Activated B cell treated with CpG ODN at 0.5 μM for 24 hours (primary cell): ENCODE results near the gene KCTD11. TPM values are rescaled to one million over a fixed set of nuclear protein-coding genes. Genes with fewer than 3 reads are reported as not detected.
"Not testable (repeated sequence)": the region's sequence is repeated elsewhere in the genome, so short reads cannot be mapped to it uniquely, and the experiment has no call there.

Source experiments
- ATAC-seq: fragments of 200-7000 bp; cut with Tn5 transposase; one replicate; pipeline ENCODE4 v1.10.0; 2021; ENCODE audit warnings: low read depth, mild to moderate bottlenecking, moderate library complexity
- CTCF ChIA-PET: fragments of 350-600 bp; sonication (Branson Sonifier 250); formaldehyde crosslinking; loops from one replicate; lab custom pipeline; 2021; ENCODE audit warnings: antibody characterized with exemption; lab: Charles Lee
- POLR2A ChIA-PET: fragments of 350-600 bp; sonication (Branson Sonifier 250); formaldehyde crosslinking; loops from one replicate; lab custom pipeline; 2021; ENCODE audit warnings: antibody characterized with exemption; lab: Charles Lee
- DNase-seq: peaks from one replicate; pipeline ENCODE4 v3.0.0; 2022
- H3K27ac Mint-ChIP-seq: one replicate; pipeline ENCODE4 v1.8.0; 2020; ENCODE audit warnings: mixed read lengths
- H3K27me3 Mint-ChIP-seq: one replicate; pipeline ENCODE4 v1.8.0; 2021; ENCODE audit warnings: mixed read lengths
- H3K36me3 Mint-ChIP-seq: one replicate; pipeline ENCODE4 v1.8.0; 2021; ENCODE audit warnings: low read depth, mixed read lengths
- H3K4me1 Mint-ChIP-seq: one replicate; pipeline ENCODE4 v1.8.0; 2021; ENCODE audit warnings: mixed read lengths
- H3K4me3 Mint-ChIP-seq: one replicate; pipeline ENCODE4 v1.8.0; 2020; ENCODE audit warnings: mild to moderate bottlenecking, mixed read lengths
- H3K9me3 Mint-ChIP-seq: one replicate; pipeline ENCODE4 v1.8.0; 2020; ENCODE audit warnings: mixed read lengths
- CTCF ChIP-seq: fragments of 200-600 bp; IDR thresholded peaks from one replicate; pipeline ENCODE4 v1.8.0; 2022; ENCODE audit warnings: antibody characterized with exemption, mild to moderate bottlenecking
- intact Hi-C: fragments of 100-400 bp; cut with micrococcal nuclease; formaldehyde crosslinking; loops from one replicate; pipeline ENCODE4 v1.15.1; 2024
- total RNA-seq: library from RNA; stranded (reverse); gene quantifications from 2 replicates; pipeline ENCODE4 v1.2.3, GENCODE V29; 2022

The KCTD11 gene
- total RNA-seq, 1 donor from 2014 or later: 7.8 TPM

- peaks cover 41% of the 10 kb centered on the region for H3K4me1 Mint-ChIP-seq
- ATAC-seq (peak; percentile 74), DNase-seq (peak; percentile 92)
- intact Hi-C loops: loop anchor here (1.0 to 2.0 kb wide), 11 partner anchors 8 to 359 kb away; partner anchors contain the start of genes EIF5A, ELP5, GPS2 and PHF23
- H3K36me3 Mint-ChIP-seq: peaks cover 33% of the 10 kb centered on the region
- no peaks in the 10 kb centered on the region for H3K27me3 Mint-ChIP-seq
- ChIA-PET CTCF (interaction anchor here (0.6 to 3.1 kb wide), 8 partner anchors 11 to 266 kb away, joined by 3 to 19 read pairs (median 4); partner anchors contain the start of genes GPS2 and SOX15), POLR2A (interaction anchor here (0.6 to 3.8 kb wide), 40 partner anchors 8 to 1939 kb away, joined by 3 to 62 read pairs (median 5); partner anchors contain the start of genes CD68, CTC1, CTDNEP1 and DVL2)
- peak overlapping the region; percentile 96 for H3K27ac Mint-ChIP-seq
- H3K4me3 Mint-ChIP-seq: peak overlapping the region; percentile 95
- no peak for TF ChIP-seq CTCF
- H3K9me3 Mint-ChIP-seq: no peaks in the 10 kb centered on the region
Measured at GRCh38 chr17:7329374-7329996, 22.5 kb upstream of the KCTD11 start.

- POLR2A ChIA-PET: interaction anchor here (0.6 to 3.8 kb wide), 39 partner anchors 8 to 1940 kb away, joined by 3 to 62 read pairs (median 5); partner anchors contain the start of genes CD68, CTC1, CTDNEP1 and DVL2
- TF ChIP-seq CTCF: no peak
- DNase-seq (peak; percentile 75), ATAC-seq (peak; percentile 50)
- Mint-ChIP-seq H3K36me3 (peaks cover 28% of the 10 kb centered on the region), H3K9me3 (no peaks in the 10 kb centered on the region), H3K27me3 (no peaks in the 10 kb centered on the region), H3K27ac (peak overlapping the region; percentile 96), H3K4me1 (peaks cover 44% of the 10 kb centered on the region), H3K4me3 (peak overlapping the region; percentile 95)
- intact Hi-C loops: loop anchor here (1.0 to 2.0 kb wide), 11 partner anchors 7 to 358 kb away; partner anchors contain the start of genes EIF5A, ELP5, GPS2 and PHF23
- CTCF ChIA-PET: interaction anchor here (0.6 to 3.1 kb wide), 9 partner anchors 12 to 265 kb away, joined by 3 to 19 read pairs (median 3); partner anchors contain the start of genes GPS2 and SOX15
Measured at GRCh38 chr17:7329997-7330637, 21.8 kb upstream of the KCTD11 start.

GRCh38 chr17:7330638-7331015 is 21.3 kb upstream of the KCTD11 start:
- Mint-ChIP-seq H3K36me3 (peaks cover 23% of the 10 kb centered on the region), H3K4me1 (peaks cover 50% of the 10 kb centered on the region)

GRCh38 chr17:7332111-7332510 is 19.9 kb upstream of the KCTD11 start:
- POLR2A ChIA-PET: interaction anchor here (0.7 to 1.0 kb wide), 2 partner anchors 19 to 242 kb away, joined by 3 read pairs; no protein-coding TSS in a partner anchor
- ATAC-seq: no peak
- Mint-ChIP-seq H3K4me1 (peaks cover 60% of the 10 kb centered on the region), H3K36me3 (peaks cover 14% of the 10 kb centered on the region), H3K4me3 (peak overlapping the region; percentile 16), H3K27me3 (no peaks in the 10 kb centered on the region), H3K9me3 (no peaks in the 10 kb centered on the region), H3K27ac (peak overlapping the region; percentile 78)
- TF ChIP-seq CTCF: no peak
- DNase-seq: no peak
- intact Hi-C loops: no loop called here
- CTCF ChIA-PET: no interaction called here

More at GRCh38 chr17:7330638-7331015, 21.3 kb upstream of the KCTD11 start:
- ATAC-seq: no peak
- H3K27ac Mint-ChIP-seq: peak overlapping the region; percentile 96
- H3K4me3 Mint-ChIP-seq: peak overlapping the region; percentile 95
- POLR2A ChIA-PET: interaction anchor here (1.3 to 3.8 kb wide), 8 partner anchors 14 to 295 kb away, joined by 3 to 62 read pairs (median 10); partner anchors contain the start of genes CD68, CTDNEP1, GPS2 and PHF23
- intact Hi-C loops: no loop called here
- CTCF ChIA-PET: interaction anchor here (1.4 to 3.1 kb wide), 2 partner anchors 14 to 20 kb away, joined by 3 to 19 read pairs; no protein-coding TSS in a partner anchor
- no peaks in the 10 kb centered on the region for H3K27me3 Mint-ChIP-seq
- no peak for DNase-seq
- no peaks in the 10 kb centered on the region for H3K9me3 Mint-ChIP-seq
- TF ChIP-seq CTCF: no peak

- intact Hi-C loops, DNase-seq, ATAC-seq, CTCF ChIA-PET, H3K27me3 Mint-ChIP-seq, H3K9me3 Mint-ChIP-seq: not testable (repeated sequence)
- Mint-ChIP-seq H3K27ac (peak overlapping the region; percentile 78), H3K4me1 (peaks cover 65% of the 10 kb centered on the region), H3K4me3 (peak overlapping the region; percentile 16), H3K36me3 (peaks cover 16% of the 10 kb centered on the region)
- POLR2A ChIA-PET: interaction anchor here (0.7 to 1.0 kb wide), 2 partner anchors 18 to 241 kb away, joined by 3 read pairs; no protein-coding TSS in a partner anchor
Measured at GRCh38 chr17:7332600-7333069, 19.3 kb upstream of the KCTD11 start.
